ENCODE results near the gene PCDHGA3.
A peak's percentile ranks its signal among the peaks of the same experiment; 100 is the strongest.
"Not testable (repeated sequence)": the region's sequence is repeated elsewhere in the genome, so short reads cannot be mapped to it uniquely, and the experiment has no call there.

The PCDHGA3 gene

DNA sequence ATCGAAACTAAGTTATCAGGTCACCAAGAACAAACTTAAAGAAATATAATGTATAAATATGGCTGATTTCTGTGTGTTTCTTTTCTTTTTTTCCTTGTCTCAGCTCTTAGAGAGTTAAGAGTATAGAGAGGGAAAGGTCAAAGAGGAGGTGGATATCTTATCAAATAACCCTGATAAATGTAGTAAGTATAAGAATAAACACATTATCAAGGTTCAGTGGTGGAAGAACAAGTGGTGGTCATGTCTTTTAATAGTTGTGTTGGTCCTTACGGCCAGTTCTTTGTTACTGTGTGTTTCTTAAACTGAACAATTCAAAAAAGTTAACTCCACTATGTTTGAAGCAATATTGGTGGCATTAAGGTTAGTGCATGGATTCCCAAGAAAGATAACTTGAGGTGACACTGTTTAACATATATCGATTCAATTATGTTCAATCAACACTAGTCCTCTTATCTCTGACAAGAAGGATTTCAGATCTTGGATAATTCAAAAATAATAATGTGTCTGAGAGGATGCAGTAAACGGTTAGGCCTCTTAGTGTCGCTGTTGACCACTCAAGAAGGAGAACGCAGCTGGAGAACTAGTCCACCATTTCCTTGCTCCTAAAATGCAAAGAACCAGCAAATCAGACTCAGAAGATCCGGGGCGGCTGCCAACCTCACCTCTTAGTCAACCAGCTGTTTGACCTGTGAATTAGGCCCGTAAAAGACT is at the start of gene PCDHGA3:
PCDHGA3 (plus strand) TSS at position 588 of the 711 bp plus-strand sequence. CDS start 205 bp downstream, outside the sequence.
- DNase-seq (ENCODE audit: low spot score), result no peak

DNA sequence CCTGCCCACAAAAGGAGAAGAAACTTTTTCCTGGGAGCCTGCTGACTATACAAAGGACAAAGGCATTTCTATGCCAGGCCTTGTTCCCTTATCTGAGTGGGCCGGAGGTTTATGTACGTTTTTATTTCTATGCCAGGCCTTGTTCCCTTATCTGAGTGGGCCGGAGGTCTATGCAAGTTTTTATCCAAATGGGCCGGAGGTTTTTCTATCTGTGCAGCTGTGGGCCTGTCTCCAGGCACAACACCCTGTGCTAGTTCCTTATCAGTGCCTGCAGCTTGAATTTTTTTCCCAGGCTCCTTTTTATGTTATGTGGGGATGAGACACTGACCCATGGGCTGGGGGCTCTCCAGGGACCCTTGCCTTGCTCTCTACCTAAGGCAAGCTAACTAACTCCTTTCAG is 45.3 kb upstream of the PCDHGA3 start:
- DNase-seq (ENCODE audit: low spot score), result no peak

DNA sequence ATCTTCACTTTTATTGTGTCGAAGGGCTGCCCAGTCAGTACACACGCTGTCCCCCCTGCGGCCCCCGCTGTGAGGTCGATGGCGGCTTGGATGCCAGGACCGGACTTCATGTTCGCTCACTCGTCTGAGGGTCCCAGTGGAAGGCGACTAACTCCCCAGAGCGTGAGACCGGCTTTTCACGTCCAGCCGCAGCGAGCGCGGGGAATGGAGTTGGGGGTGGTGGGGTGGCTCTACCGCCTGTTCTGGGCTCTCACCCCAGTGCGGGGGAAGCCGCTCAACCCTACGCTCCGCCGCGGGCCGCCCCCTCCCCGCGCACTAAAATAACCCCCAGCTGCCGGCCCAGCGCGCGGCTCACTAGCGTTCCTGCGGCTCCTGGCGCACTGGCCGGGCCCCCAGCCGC is 39.9 kb upstream of the PCDHGA3 start, which contains the start of gene SLC25A2:
SLC25A2 (minus strand) TSS at position 294 of the 400 bp plus-strand sequence; CDS start at position 110, 184 bp downstream.
- no peak for DNase-seq (ENCODE audit: low spot score)

DNA sequence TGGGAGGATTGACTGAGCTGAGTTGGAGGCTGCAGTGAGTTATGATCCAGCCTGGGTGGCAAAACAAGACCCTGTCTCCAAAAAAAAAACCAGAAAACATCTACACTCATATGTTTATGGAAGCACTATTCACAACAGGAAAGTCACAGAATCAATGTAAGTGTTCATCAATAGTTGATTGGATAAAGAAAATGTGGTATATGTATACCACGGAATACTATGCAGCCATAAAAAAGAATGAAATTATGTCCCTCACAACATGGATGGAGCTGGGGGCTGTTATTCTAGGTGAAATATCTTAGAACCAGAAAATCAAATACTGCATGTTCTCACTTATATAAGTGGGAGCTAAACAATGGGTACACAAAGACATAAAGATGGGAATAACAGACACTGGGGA is 37.0 kb upstream of the PCDHGA3 start:
- DNase-seq (ENCODE audit: low spot score), result no peak

DNA sequence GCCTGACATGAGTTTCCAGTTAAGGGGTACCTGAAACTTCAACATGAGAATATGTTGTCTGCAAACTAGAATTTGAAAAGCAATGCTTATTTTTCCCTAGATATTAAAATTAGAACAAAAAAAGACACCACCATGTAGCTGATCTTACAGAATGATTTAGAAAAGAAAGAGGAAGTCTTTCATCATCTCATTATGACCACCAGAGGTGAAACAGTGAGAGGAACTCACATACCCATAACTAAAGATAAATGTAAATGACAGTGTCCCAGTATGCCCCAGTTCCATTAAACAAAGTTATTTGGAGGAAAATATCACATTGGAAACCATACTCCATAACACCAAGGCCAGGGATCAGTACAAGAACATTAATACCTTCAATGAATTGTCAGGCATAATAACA is 29.9 kb upstream of the PCDHGA3 start:
- DNase-seq (ENCODE audit: low spot score), result no peak

DNA sequence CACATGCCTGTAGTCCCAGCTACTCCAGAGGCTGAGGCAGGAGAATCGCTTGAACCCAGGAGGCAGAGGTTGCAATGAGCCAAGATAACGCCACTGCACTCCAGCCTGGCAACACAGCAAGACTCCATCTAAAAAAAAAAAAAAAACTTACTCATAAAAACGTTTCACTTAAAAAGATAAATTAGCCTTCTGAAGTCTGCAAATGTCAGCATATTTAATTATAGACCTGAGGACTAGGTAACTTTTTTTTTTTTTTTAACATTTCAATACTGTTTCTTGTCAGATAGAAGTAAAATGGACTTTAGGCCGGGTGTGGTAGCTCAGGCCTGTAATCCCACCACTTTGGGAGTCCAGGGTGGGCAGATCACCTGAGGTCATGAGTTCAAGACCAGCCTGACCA is 26.7 kb upstream of the PCDHGA3 start:
- not testable (repeated sequence) for DNase-seq (ENCODE audit: low spot score)

DNA sequence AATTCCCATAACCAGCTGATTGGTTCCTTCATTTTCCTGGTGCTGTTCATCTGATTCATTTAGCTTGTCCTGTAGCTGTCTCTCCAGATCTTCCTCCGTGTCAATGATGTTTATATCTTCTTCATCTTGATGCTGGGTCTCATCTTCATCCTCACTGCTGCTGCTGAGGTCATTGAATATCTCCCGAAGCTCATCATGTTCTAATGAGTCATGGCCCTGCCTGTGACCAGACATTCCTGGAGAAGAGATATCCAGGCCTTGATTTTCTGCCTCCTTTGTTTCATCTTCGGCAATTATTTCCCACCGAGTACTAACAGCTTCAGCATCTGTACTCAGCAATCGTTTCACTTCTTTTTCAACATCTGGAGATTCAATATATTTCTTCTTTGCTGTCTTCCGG is 24.4 kb upstream of the PCDHGA3 start:
- no peak for DNase-seq (ENCODE audit: low spot score)

DNA sequence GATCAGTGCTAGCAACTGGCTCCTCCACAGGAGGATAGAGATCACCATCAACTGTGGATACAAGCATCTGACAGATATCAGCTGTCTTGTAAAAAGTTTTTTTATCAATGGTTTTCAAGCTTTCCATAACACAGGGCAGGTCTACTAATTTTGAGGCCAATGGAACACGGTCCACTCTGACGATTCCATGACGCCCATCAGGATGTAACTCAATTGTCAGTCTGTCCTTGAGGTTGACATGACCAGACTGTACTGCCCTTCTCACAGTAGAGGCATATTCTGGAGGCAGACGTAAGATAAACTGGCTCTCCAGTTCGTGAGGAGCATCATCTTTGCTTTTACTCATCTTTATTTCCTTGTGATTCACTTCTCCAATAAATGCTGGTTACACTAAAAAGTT is 23.9 kb upstream of the PCDHGA3 start:
- no peak for DNase-seq (ENCODE audit: low spot score)

DNA sequence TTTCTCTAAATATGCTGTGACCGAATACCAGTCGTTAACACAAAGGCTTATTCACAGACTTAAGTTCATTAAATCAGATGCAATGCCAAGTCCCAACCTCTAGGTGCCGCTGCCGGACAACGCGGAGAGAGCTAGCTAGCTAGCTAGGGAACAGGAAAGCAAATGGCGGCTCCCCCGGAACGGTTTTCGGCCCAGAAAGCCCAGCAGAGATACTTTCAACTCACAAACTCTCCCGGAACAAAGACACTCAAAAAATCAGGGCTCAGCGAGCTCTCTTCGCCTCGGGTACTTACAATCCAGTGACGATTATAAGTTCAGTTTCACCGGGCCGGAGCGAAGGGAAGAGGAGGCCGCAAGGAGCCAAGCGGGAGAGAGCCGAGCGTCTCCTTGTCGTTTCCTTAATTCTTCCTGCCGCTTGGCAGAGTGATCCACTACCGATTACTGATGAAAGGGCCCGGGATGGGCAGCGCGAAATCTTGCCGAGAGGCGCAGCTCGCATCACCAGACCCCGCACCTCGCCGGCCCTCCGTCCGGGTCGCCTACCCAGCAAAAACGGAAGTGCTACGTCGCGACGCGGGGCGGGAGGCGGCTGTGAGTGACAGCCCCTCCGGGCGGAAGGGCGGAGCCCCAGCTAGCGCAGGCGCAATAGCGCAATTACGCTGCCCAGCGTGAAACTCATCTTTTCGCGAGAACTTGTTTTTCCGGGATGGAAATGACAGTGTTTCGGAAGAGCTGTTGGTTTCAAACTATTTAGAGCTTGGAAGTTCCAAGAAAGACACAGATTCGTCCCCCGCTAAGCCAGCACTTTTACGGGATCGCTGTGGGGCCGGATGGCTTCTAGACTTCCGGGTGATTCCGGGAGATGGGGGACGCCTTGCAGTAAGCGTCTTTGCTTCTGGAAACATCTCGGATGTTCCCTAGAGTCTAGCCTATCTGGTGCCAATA is 23.1 kb upstream of the PCDHGA3 start, which contains the start of gene TAF7:
TAF7 (minus strand) TSS at position 560 of the 945 bp plus-strand sequence. CDS start 740 bp downstream, outside the sequence.
- peak; percentile 93 for DNase-seq (ENCODE audit: low spot score)

DNA sequence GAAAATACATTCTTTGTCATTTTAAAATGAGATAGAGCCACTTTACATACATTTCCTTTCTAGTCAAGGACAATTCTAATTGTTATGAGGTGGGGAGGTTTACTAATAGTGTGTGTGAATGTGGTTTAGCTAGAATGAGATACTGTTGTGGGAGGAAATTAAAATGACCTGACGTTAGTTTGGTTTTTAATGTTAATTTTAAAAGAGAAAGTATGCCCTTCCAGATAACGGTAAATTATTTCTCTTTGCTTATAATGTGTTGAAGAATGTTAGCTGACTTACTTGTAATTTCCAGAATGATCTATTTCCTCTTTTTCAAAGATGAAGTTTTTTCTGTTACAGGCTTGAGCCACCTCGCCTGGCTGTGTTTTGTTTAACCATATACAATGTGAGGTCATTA is 21.4 kb upstream of the PCDHGA3 start:
- no peak for DNase-seq (ENCODE audit: low spot score)

DNA sequence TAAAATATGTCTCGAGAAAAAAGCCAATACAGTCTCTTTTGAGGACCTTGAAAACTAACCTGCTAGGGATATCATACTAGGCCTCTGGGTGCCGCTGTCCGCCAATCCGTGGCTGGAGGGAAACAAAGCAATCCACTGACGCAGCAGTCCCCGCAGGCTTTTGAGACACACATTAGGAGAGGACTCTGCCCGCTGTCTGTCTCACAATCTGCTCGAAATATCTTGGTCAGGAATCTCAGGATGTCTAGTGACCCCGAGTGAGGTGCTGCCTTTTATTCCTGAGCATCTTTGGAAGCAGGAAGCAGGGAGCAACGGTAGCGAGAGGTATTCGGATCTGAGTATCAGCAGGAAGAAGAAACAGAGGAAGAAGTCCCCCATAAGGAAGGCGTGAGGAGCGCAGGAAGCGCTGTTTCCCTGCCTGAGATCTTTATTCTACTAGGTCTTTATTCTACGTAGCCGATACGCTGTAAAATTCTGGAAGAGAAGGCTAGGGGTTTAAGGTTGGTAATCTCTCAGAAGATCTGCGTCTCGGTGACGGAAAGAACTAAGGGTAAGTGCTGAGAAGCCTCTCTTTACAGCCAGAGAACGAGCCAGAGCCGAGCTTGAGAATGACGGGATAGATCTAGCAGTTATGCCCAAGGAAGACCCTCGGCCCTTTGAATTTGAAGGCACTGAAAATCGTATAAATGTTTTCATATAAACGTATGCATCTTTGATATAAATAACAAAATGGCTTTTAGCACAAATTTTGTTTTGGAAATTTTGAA is 17.4 kb upstream of the PCDHGA3 start:
- peak; percentile 72 for DNase-seq (ENCODE audit: low spot score)

DNA sequence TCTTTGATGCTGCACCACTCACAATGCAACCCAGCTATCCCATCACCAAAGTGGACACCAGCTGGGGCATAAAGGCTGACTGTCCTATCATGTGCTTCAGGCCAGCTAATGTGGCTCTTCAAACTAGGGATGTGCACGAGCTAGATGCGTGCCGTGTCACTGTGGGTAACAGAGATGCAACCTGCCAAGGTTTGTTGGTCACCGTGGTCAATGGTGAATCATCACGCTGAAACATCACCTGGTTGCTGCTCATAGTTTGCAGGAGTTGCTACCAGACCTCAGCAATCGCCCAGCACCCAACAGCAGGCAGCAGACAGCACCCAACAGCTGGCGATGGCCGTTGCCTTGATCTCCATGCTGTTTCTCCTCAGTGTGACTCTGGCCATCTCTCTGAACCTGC is 15.4 kb upstream of the PCDHGA3 start:
- DNase-seq (ENCODE audit: low spot score), result no peak

DNA sequence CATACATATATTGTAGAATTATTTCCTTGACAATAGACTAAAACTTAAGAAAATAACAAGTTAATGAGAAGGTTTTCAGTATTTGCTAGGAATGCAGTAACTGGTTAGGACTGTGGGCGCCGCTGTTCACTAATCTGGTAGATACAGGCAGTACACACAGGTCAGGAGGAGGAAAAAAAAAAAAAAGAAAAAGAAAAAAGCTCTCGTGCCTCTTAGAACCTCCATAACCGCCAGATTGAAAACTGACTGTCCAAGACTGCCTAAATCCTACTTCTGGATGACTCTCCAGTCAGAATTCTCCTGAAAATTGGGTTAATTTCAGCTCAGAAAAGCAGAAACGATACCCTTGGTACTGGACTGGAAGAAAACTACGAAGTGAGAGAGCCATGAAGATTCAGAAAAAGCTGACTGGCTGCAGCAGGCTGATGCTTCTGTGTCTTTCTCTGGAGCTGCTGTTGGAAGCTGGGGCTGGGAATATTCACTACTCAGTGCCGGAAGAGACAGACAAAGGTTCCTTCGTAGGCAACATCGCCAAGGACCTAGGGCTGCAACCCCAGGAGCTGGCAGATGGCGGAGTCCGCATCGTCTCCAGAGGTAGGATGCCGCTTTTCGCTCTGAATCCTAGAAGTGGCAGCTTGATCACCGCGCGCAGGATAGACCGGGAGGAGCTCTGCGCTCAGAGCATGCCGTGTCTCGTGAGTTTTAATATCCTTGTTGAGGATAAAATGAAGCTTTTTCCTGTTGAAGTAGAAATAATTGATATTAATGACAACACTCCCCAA is 13.1 kb upstream of the PCDHGA3 start, which contains the start of gene PCDHGA1:
PCDHGA1 (plus strand) TSS at position 216 of the 782 bp plus-strand sequence.
- no peak for DNase-seq (ENCODE audit: low spot score)

DNA sequence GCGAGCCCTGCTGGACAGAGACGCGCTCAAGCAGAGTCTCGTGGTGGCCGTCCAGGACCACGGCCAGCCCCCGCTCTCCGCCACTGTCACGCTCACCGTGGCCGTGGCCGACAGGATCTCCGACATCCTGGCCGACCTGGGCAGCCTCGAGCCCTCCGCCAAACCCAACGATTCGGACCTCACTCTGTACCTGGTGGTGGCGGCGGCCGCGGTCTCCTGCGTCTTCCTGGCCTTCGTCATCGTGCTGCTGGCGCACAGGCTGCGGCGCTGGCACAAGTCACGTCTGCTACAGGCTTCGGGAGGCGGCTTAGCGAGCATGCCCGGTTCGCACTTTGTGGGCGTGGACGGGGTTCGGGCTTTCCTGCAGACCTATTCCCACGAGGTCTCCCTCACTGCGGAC is 11.1 kb upstream of the PCDHGA3 start:
- DNase-seq (ENCODE audit: low spot score), result not testable (repeated sequence)

DNA sequence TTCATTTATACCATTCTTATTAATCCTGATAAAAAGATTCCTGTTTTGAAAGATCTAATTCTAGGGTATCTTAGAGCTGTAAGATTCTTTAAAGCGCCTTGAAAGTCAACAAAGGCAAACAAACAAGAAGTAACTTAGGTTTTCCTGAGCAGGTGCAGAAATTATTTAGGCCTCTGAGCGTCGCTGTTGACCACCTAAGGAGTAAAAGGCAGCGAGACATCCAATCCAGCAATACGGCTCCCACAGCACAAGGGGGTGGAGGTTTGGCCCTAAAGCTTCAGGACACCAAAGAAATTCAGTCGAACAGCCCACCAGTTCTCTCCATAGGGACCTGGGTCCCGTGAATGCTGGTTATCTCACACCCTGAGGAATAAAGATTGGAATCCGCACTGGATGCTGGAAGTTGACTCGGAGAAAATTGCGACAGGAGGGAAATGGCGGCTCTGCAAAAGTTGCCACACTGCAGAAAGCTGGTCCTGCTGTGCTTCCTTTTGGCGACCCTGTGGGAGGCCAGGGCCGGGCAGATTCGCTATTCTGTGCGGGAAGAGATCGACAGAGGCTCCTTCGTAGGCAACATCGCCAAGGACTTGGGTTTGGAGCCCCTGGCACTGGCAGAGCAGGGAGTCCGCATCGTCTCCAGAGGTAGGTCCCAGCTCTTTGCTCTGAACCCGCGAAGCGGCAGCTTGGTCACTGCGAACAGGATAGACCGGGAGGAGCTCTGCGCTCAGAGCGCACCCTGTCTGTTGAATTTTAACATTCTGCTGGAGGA is 4.9 kb upstream of the PCDHGA3 start, which contains the start of gene PCDHGA2:
PCDHGA2 (plus strand) TSS at position 223 of the 769 bp plus-strand sequence.
- no peak for DNase-seq (ENCODE audit: low spot score)

DNA sequence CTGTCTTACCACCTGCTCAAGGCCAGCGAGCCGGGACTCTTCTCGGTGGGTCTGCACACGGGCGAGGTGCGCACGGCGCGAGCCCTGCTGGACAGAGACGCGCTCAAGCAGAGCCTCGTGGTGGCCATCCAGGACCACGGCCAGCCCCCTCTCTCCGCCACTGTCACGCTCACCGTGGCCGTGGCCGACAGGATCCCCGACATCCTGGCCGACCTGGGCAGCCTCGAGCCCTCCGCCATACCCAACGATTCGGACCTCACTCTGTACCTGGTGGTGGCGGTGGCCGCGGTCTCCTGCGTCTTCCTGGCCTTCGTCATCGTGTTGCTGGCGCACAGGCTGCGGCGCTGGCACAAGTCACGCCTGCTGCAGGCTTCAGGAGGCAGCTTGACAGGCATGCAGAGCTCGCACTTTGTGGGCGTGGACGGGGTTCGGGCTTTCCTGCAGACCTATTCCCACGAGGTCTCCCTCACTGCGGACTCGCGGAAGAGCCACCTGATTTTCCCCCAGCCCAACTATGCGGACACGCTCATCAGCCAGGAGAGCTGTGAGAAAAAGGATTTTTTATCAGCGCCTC is 2.8 kb upstream of the PCDHGA3 start:
- not testable (repeated sequence) for DNase-seq (ENCODE audit: low spot score)

DNA sequence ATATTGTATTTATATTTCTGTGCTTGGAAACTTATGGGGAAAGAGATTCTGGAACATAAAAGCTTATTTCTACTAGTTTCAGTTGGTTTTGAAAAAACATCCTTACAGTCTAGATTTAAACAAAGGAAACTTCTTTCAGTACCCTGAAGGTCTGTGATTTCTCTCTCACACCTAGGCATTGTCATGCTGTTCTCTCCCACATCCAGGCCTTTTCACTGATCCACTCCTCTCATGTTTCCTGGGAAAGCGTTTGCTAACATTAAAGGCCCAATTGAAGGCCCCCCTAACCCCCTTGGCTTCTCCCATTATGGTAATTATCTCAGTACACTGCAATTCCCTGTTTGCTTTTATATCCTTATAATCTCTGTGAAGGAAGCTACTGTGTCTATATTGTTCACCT is 856 bp upstream of the PCDHGA3 start:
- no peak for DNase-seq (ENCODE audit: low spot score)

DNA sequence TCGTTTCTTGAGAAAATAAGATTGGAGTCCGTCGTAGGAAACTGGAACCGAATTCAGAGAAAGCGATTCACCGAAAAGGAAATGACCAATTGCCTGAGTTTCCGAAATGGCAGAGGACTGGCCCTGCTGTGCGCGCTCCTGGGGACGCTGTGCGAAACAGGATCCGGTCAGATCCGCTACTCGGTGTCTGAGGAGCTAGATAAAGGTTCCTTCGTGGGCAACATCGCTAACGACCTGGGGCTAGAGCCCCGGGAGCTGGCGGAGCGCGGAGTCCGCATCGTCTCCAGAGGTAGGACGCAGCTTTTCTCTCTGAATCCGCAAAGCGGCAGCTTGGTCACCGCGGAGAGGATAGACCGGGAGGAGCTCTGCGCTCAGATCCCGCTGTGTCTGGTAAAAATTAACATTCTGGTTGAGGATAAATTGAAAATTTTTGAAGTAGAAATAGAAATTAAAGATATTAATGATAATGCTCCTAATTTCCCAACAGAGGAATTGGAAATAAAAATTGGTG is 379 bp downstream of the PCDHGA3 start:
- no peak for DNase-seq (ENCODE audit: low spot score)

DNA sequence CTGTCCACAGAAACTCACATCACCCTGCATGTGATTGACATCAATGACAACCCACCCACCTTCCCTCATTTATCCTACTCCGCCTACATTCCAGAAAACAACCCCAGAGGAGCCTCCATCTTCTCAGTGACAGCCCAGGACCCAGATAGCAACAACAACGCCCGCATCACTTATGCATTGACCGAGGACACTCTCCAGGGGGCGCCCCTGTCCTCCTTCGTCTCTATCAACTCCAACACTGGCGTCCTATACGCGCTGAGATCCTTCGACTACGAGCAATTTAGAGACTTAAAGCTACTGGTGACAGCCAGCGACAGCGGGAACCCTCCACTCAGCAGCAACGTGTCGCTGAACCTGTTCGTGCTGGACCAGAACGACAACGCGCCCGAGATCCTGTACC is 1.7 kb downstream of the PCDHGA3 start:
- no peak for DNase-seq (ENCODE audit: low spot score)

DNA sequence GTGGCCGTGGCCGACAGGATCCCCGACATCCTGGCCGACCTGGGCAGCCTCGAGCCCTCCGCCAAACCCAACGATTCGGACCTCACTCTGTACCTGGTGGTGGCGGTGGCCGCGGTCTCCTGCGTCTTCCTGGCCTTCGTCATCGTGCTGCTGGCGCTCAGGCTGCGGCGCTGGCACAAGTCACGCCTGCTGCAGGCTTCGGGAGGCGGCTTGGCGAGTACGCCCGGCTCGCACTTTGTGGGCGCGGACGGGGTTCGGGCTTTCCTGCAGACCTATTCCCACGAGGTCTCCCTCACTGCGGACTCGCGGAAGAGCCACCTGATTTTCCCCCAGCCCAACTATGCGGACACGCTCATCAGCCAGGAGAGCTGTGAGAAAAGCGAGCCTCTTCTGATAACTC is 2.4 kb downstream of the PCDHGA3 start:
- DNase-seq (ENCODE audit: low spot score), result not testable (repeated sequence)
